Testis (tissue), 2 donors: ENCODE measurements around the gene GPR179.

Source experiments
- POLR2A ChIP-seq: fragments of 450-650 bp; IDR thresholded peaks from one replicate; pipeline ENCODE4 v1.6.1; 2017; ENCODE audit warnings: antibody characterized with exemption, mild to moderate bottlenecking, moderate library complexity
- TF ChIP-seq, protein P1 (sequence below), 3 experiments: fragments of 450-650 bp in 2 of 3; fragments of 200-600 bp in 1 of 3; sonication (generic) in 1 of 3; IDR thresholded peaks; one replicate each; pipeline ENCODE4 v1.5.1; 2016 to 2019; ENCODE audit warnings: antibody characterized with exemption in 3 of 3, mild to moderate bottlenecking in 2 of 3, moderate library complexity in 1 of 3

DNA sequence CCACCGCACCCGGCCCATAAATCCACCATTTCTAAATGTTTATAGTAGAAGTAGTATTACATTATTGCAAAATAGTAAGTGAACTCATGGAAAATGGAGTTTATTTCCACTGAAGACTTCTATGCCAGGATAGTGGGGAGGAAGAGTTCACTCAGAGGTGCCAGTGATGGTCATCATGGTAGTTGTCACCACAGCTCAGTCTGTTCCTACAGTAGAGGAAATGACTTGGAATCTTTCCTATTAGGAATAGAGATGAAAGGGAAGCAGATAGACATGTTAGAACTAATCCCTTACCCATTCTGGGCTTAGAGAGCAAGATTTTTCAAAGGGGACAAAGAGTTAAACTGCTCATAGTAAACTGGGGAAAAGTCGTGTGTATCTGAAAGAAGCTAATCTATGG lies 26.7 kb downstream of the GPR179 start:
- TF ChIP-seq, protein P1, sequence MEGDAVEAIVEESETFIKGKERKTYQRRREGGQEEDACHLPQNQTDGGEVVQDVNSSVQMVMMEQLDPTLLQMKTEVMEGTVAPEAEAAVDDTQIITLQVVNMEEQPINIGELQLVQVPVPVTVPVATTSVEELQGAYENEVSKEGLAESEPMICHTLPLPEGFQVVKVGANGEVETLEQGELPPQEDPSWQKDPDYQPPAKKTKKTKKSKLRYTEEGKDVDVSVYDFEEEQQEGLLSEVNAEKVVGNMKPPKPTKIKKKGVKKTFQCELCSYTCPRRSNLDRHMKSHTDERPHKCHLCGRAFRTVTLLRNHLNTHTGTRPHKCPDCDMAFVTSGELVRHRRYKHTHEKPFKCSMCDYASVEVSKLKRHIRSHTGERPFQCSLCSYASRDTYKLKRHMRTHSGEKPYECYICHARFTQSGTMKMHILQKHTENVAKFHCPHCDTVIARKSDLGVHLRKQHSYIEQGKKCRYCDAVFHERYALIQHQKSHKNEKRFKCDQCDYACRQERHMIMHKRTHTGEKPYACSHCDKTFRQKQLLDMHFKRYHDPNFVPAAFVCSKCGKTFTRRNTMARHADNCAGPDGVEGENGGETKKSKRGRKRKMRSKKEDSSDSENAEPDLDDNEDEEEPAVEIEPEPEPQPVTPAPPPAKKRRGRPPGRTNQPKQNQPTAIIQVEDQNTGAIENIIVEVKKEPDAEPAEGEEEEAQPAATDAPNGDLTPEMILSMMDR (IDR thresholded peaks at IDR 0.05): no peak
- no peak for TF ChIP-seq POLR2A
